HEK293T (cell line): ENCODE results near the gene NEO1.

Experiments
- BHLHE40 ChIP-seq: fragments of 450-650 bp; IDR thresholded peaks from 2 replicates; pipeline ENCODE4 v1.6.1; 2016; ENCODE audit warnings: mild to moderate bottlenecking, moderate library complexity, borderline replicate concordance
- ELF4 ChIP-seq: fragments of 450-650 bp; IDR thresholded peaks from 2 replicates; pipeline ENCODE4 v1.6.1; 2017; ENCODE audit warnings: antibody characterized with exemption
- FOXA1 ChIP-seq: fragments of 450-650 bp; IDR thresholded peaks from 2 replicates; pipeline ENCODE4 v1.6.1; 2016; ENCODE audit warnings: mild to moderate bottlenecking
- L3MBTL2 ChIP-seq: fragments of 450-650 bp; conservative IDR thresholded peaks from 2 replicates; pipeline ENCODE4 v1.6.1; 2016; ENCODE audit warnings: mild to moderate bottlenecking
- NFRKB ChIP-seq: fragments of 450-650 bp; IDR thresholded peaks from 2 replicates; pipeline ENCODE4 v1.6.1; 2016; ENCODE audit warnings: mild to moderate bottlenecking, moderate library complexity
- SP1 ChIP-seq: fragments of 450-650 bp; IDR thresholded peaks from 2 replicates; pipeline ENCODE4 v1.6.1; 2017
- ZNF384 ChIP-seq: fragments of 450-650 bp; IDR thresholded peaks from 2 replicates; pipeline ENCODE4 v1.6.1; 2016

GRCh38 chr15:73118055-73118454 lies 65.8 kb downstream of the NEO1 start:
- no peak for TF ChIP-seq BHLHE40
- TF ChIP-seq ELF4 = no peak
- no peak for TF ChIP-seq ZNF384
- TF ChIP-seq FOXA1 = no peak
- no peak for TF ChIP-seq L3MBTL2
- TF ChIP-seq NFRKB = no peak
- no peak for TF ChIP-seq SP1
